ENCODE results near the gene SYCP3.
"Not testable (repeated sequence)": the region's sequence is repeated elsewhere in the genome, so short reads cannot be mapped to it uniquely, and the experiment has no call there.

SYCP3 gene

DNA sequence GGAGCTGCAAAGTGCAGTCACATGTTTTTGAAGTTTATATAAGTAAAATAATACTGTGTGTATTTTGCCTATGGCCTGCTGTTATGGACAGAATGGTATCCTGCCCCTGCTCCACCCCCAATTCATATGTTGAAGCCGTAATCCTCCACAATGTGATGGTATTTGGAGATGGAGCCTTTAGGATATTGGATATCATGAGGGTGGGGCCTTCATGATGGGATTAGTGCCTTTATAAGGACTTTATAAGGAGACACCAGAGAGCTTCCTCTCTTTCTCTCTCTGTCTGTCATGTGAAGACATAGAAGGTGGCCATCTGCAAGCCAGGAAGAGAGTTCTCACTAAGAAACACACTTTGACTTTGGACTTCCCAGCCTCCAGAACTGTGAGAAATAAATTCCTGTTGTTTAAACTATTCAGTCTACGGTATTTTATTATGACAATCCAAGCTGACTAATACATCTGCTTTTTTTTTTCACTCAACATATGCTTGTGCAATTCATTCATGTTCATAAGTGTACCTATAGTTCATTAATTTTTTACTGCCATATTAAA is 44.9 kb downstream of the SYCP3 start:
- TF ChIP-seq, protein P1, sequence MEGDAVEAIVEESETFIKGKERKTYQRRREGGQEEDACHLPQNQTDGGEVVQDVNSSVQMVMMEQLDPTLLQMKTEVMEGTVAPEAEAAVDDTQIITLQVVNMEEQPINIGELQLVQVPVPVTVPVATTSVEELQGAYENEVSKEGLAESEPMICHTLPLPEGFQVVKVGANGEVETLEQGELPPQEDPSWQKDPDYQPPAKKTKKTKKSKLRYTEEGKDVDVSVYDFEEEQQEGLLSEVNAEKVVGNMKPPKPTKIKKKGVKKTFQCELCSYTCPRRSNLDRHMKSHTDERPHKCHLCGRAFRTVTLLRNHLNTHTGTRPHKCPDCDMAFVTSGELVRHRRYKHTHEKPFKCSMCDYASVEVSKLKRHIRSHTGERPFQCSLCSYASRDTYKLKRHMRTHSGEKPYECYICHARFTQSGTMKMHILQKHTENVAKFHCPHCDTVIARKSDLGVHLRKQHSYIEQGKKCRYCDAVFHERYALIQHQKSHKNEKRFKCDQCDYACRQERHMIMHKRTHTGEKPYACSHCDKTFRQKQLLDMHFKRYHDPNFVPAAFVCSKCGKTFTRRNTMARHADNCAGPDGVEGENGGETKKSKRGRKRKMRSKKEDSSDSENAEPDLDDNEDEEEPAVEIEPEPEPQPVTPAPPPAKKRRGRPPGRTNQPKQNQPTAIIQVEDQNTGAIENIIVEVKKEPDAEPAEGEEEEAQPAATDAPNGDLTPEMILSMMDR (conservative IDR thresholded peaks at IDR 0.05; ENCODE audit: control insufficient read depth, insufficient read depth, low read depth, low read length), result no peak
- DNase-seq (ENCODE audit: low read depth), result peak; percentile 22
- H3K4me3 ChIP-seq (ENCODE audit: control insufficient read depth, low read depth, low read length), result no peak overlapping the region

DNA sequence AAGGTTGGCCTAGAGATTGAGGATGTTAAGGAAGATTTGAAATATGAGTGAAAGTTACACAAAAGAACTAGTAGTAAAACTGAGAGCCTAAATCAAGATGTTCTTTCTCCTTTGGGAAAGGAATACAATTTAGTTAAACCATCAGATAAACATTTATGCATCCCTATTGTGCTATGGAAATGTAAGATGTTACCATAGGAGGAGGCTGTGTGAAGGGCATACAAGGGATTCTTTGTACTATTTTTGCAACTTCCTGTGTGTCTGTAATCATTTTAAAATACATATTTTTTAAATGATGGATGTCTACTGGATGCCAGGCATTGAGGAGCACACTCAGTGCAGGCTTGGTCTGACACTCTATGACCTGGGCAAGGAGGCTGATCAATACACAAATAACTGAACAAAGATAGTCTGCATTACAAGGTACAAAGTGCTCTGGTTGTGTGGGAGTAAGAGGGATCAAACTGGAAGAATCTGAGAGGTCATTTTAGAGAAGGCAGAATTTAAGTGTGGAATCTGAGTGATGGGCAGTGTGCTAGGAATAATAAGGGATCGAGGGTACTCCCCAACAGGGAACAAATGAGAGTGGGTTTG is 47.7 kb downstream of the SYCP3 start:
- no peak overlapping the region for H3K4me3 ChIP-seq (ENCODE audit: control insufficient read depth, low read depth, low read length)
- TF ChIP-seq, protein P1 (conservative IDR thresholded peaks at IDR 0.05; ENCODE audit: control insufficient read depth, insufficient read depth, low read depth, low read length), result no peak
- no peak for DNase-seq (ENCODE audit: low read depth)

DNA sequence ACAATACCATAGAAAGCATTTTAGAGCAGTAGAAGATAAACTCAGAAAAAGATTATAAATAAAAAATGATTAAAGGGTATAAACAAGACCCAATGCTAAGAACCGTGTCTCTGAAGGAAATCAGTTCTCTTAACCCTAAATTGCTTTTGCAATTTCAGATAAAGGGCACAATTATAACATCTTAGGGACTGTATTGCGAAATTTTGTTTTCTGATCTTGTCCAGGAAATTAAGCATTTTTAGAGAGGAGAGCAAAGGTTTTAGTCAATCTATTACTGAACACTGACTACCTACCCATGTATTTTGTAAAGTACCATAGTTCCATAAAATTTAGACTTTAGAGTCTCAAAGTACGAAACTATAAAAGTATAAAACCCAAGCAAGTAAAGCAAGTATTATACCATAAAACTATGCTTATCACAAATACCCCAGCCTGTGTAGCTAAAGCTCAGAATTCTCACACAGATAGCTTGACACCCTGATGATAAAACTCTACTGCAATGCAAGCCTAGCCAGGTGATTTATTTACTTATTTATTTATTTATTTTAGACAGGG is 48.6 kb downstream of the SYCP3 start:
- H3K4me3 ChIP-seq (ENCODE audit: control insufficient read depth, low read depth, low read length), result no peak overlapping the region
- no peak for DNase-seq (ENCODE audit: low read depth)
- TF ChIP-seq, protein P1 (conservative IDR thresholded peaks at IDR 0.05; ENCODE audit: control insufficient read depth, insufficient read depth, low read depth, low read length), result no peak

DNA sequence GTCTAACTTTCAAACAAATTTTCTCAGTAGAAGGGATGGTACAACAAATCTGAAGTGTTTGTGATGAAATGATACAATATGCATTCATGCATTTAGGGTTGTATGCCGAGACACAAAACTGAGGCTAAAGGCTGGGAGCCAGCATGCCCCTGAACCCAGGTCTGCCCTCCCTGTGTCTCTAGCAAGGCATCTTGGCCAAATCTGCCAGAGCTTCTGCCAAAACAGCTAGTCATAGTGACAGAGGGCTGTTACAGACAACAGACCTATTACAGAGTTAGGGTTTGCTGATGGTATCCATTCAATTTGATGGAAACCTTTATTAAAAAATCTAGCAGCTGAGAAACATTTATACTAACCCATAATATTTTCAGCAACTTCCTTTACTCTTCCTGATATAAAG is 53.1 kb downstream of the SYCP3 start:
- H3K4me3 ChIP-seq (ENCODE audit: control insufficient read depth, low read depth, low read length), result no peak overlapping the region
- DNase-seq (ENCODE audit: low read depth), result no peak
- TF ChIP-seq, protein P1 (conservative IDR thresholded peaks at IDR 0.05; ENCODE audit: control insufficient read depth, insufficient read depth, low read depth, low read length), result no peak

DNA sequence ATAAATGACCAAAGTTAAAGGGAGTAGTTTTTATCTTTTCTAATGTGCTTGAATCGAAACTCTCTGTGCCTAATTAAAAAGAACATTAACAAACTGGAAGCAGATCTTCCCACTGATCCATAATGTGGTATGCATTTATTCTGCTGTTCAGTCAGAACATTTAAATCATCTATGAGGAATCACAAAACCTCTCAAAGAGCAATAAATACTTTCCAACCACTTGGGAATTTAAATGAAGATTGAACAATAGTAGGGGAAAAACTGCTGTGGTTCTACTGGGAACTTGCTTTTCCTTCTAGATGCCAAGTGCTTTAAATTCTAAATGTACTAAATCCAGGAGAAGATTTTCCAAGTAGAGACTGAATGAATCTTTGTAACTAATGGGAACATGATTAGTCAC is 54.2 kb downstream of the SYCP3 start:
- DNase-seq (ENCODE audit: low read depth), result no peak
- TF ChIP-seq, protein P1 (conservative IDR thresholded peaks at IDR 0.05; ENCODE audit: control insufficient read depth, insufficient read depth, low read depth, low read length), result no peak
- H3K4me3 ChIP-seq (ENCODE audit: control insufficient read depth, low read depth, low read length), result no peak overlapping the region

DNA sequence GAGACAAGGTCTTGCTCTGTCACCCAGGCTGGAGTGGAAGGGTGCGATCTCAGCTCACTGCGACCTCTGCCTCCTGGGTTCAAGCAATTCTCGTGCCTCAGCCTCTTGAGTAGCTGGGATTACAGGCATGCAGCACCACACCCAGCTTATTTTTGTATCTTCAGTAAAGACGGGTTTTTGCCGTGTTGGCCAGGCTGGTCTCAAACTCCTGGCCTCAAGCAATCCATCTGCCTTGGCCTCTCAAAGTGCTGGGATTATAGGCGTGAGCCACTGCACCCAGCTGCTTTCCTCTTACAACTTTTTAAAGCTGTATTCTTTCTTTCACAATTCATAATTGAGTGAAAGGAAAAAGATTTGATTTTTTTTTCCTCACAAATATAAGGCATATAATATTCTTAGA is 57.6 kb downstream of the SYCP3 start:
- H3K4me3 ChIP-seq (ENCODE audit: control insufficient read depth, low read depth, low read length); DNase-seq (ENCODE audit: low read depth): not testable (repeated sequence)

DNA sequence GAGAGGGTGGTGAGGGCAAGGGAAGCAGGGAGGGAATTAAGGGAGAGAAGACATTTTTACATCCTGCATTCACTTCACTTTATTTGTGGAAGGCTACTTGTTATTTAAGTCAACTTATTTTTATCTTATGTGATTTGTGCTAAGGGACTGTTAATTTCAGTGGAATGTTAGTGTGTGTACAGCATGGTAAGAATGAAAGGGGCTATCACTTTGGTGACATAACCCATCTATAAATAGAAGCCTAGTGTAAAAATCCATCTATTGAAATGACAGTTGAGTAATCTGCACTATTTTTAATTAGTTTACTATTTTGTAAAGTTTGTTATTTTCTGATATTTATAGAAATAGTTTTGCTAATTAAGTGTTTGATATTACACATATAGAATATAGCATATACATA is 58.6 kb downstream of the SYCP3 start:
- DNase-seq (ENCODE audit: low read depth), result no peak
- no peak overlapping the region for H3K4me3 ChIP-seq (ENCODE audit: control insufficient read depth, low read depth, low read length)
- TF ChIP-seq, protein P1 (conservative IDR thresholded peaks at IDR 0.05; ENCODE audit: control insufficient read depth, insufficient read depth, low read depth, low read length), result no peak

All from fibroblast of mammary gland (primary cell).